Measurements from ENCODE around the gene GLI3.

DNA sequence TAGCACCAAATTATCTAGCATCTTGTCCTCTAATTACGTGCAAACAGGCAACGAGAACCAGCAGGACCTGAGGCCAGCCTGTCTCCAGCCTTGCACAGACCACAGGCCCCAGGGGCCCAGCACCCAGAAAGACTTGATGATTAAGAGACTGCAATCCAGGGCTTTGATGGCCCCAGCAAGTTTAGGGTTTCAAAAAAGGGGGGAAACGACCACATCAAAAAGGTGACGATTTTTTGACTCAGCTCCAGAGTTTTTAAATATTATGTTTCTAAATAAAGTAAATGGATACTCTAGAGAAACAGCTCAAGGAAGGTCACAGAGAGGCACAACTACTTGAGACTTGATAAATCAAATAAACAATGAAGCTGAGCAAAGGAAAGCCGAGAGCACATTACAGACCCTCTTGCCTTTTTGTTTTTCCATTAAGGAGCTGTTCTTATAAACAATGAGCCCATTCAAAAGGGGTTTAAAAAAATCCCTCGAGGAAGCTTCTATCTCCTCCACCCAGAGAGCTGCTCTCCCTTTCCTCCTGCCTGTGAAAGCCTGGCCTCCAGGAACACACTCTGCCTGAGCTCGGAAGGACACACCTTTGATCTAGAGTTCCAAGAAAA, 44.1 kb downstream of the GLI3 start:
- no peak for TF ChIP-seq SP1 (IDR thresholded peaks at IDR 0.05)
- no peak for TF ChIP-seq FOXA1 (IDR thresholded peaks at IDR 0.05)
- no peak for TF ChIP-seq CTBP1 (IDR thresholded peaks at IDR 0.05; ENCODE audit: borderline replicate concordance)
- no peak for TF ChIP-seq ELF4 (IDR thresholded peaks at IDR 0.05)
